Astrocyte of the spinal cord (primary cell): ENCODE data around the gene ARHGEF4.

Experiments used
- DNase-seq: peaks from one replicate; pipeline ENCODE4 v3.0.0; 2011; ENCODE audit warnings: low read depth, low spot score
- H3K4me3 ChIP-seq: 2 replicates; pipeline ENCODE4 v1.5.1; 2011; ENCODE audit warnings: low read depth, mild to moderate bottlenecking, low read length, moderate library complexity
- in situ Hi-C: cut with HindIII; loops from 2 replicates; pipeline ENCODE4 v1.10.0; 2017; ENCODE audit warnings: low sequenced_read_pairs
- TF ChIP-seq, protein P1 (sequence below): IDR thresholded peaks from 2 replicates; pipeline ENCODE4 v1.5.1; 2012; ENCODE audit warnings: low read depth, mild to moderate bottlenecking, low read length, inconsistent platforms

The ARHGEF4 gene

GRCh38 chr2:130882111-130882690 lies 45.5 kb downstream of the ARHGEF4 start:
- TF ChIP-seq, protein P1, sequence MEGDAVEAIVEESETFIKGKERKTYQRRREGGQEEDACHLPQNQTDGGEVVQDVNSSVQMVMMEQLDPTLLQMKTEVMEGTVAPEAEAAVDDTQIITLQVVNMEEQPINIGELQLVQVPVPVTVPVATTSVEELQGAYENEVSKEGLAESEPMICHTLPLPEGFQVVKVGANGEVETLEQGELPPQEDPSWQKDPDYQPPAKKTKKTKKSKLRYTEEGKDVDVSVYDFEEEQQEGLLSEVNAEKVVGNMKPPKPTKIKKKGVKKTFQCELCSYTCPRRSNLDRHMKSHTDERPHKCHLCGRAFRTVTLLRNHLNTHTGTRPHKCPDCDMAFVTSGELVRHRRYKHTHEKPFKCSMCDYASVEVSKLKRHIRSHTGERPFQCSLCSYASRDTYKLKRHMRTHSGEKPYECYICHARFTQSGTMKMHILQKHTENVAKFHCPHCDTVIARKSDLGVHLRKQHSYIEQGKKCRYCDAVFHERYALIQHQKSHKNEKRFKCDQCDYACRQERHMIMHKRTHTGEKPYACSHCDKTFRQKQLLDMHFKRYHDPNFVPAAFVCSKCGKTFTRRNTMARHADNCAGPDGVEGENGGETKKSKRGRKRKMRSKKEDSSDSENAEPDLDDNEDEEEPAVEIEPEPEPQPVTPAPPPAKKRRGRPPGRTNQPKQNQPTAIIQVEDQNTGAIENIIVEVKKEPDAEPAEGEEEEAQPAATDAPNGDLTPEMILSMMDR = no peak
- in situ Hi-C loops = no loop called here
- no peak for DNase-seq
- no peak overlapping the region for H3K4me3 ChIP-seq

DNA sequence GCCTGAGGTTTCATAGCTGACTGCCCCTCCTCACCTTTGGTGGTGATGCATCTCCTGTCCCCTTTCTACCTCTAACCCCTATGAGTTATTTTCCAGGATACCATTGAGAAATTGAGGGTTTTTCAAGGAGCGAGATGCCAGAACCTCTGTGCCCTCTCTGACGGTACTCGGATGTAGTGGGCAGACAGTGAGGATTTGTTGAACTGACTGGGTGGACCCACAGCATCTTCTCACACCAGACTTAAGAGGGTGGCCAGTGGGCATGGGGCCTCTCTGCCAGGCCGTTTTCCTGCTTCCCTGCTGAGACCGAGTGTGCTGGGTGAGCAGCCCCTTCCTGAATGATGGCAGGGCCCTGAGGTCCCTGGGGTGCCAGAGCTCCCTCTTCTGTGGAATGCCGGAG lies 46.3 kb downstream of the ARHGEF4 start:
- TF ChIP-seq, protein P1 = no peak
- no peak for DNase-seq
- in situ Hi-C loops = no loop called here
- H3K4me3 ChIP-seq = no peak overlapping the region

GRCh38 chr2:130883496-130883895 lies 46.8 kb downstream of the ARHGEF4 start:
- in situ Hi-C loops = no loop called here
- DNase-seq = no peak
- TF ChIP-seq, protein P1 = no peak
- no peak overlapping the region for H3K4me3 ChIP-seq

- in situ Hi-C loops = no loop called here
- TF ChIP-seq, protein P1 = no peak
- no peak for DNase-seq
- H3K4me3 ChIP-seq = no peak overlapping the region
Observed at GRCh38 chr2:130884013-130884412, 47.3 kb downstream of the ARHGEF4 start.

- DNase-seq = no peak
- TF ChIP-seq, protein P1 = no peak
- H3K4me3 ChIP-seq = no peak overlapping the region
- in situ Hi-C loops = no loop called here
Observed at GRCh38 chr2:130884503-130884902, 47.8 kb downstream of the ARHGEF4 start.

DNA sequence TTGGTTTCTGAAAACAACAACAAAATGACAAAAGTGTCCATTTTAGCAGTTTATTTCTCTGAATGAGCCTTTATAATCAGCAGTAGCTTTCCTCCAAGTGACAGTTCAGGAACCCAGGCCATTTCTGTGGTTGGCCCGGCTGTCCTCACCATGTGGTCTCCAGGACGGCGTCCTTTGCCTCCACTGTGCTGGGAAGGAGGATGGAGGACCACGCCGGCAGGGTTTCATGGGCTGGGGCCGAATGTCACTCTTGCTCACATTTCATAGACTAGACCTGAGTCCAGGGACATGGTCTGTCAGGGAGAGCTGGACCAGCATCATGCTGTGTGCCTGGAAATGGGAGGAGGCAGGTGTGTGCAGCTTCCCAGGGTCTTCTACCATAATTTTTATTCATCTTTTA lies 50.9 kb downstream of the ARHGEF4 start:
- no peak overlapping the region for H3K4me3 ChIP-seq
- TF ChIP-seq, protein P1 = no peak
- in situ Hi-C loops = no loop called here
- no peak for DNase-seq
